RCC 7860 (cell line): ENCODE results near the gene MIEF1.
A peak's percentile ranks its signal among the peaks of the same experiment; 100 is the strongest.

Experiments
- DNase-seq: peaks from one replicate; pipeline ENCODE4 v3.0.0-alpha.2; 2015; ENCODE audit warnings: low spot score
- FAIRE-seq: peaks from 2 replicates; lab custom pipeline; 2012; peaks lifted over from hg19 to GRCh38; lab: Jason Lieb, UNC

The MIEF1 gene

GRCh38 chr22:39527481-39527961 is 25.4 kb downstream of the MIEF1 start:
- FAIRE-seq, result no peak
- DNase-seq, result no peak

DNA sequence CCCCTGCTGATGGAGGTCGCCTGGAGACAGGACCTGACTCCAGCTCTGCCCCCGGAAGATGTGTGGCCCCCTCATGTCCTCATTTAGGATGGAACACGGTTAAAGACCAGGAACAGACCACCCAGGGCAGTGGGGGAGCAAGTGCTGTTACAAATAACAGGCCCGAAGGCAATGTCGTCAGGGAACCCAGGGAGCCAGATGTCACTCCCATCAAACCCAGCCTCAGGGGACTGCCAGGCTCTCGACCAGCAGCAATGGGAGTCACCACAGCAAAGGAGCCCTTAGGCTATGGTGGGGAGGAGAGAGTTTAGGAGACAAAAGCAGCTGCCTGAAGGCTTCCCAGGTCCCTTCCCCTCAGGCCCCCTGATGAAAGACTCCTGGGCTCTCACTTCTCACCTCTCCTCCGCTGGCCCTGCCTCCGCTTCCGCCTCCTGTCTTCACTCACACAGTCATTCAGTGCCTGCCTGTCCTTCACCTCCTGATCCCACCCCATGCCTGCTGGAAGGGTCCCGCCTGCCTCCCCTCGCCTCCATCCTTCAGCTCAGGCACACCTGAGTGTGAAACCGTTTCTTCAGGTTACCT is 26.1 kb downstream of the MIEF1 start:
- FAIRE-seq, result no peak

DNA sequence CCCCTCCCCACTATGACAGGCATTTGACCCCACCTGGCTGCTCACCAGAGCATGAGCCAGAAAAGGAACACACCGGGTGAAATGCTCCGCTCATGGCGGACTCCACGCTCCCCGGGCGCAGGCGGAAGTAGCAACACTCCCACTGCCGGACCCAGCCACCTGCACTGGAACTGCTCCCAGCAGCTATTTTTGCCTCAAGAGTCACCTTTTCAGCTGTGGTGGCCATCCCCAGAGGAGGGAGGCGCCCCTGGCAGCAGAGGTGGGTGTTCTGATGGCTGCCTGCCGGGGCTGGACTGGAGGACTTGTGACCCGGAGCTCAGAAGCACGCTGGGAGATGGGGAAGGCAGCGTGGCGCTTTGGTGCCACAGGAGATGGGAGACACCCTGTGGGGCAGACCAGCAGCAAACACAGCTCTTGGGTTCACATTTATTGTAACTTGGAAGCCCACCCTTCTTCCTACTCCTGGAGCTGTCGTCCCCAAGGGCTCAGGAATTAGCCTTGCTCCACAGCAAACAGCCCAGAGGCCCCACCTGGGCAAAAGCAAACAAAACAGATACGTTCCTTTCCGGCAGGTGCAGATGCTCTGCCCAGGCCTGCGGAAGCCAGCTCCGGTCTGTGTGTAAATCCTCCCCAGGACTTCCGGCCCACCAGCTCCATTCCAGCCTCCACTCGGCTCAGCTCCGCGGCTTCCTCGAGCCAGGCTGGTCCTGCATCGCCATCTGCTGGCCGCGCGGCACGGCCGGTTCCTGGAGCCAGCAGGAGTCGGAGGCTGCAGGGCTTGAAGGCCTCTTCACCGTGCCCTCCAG is 26.8 kb downstream of the MIEF1 start:
- FAIRE-seq (no peak), DNase-seq (peak; percentile 80)

More for the DNA sequence above, 26.1 kb downstream of the MIEF1 start:
- no peak for DNase-seq

- FAIRE-seq (no peak), DNase-seq (no peak)
Measured at GRCh38 chr22:39529487-39529851, 27.4 kb downstream of the MIEF1 start.

GRCh38 chr22:39530116-39530515 is 28.0 kb downstream of the MIEF1 start:
- DNase-seq, result no peak
- FAIRE-seq, result no peak

DNA sequence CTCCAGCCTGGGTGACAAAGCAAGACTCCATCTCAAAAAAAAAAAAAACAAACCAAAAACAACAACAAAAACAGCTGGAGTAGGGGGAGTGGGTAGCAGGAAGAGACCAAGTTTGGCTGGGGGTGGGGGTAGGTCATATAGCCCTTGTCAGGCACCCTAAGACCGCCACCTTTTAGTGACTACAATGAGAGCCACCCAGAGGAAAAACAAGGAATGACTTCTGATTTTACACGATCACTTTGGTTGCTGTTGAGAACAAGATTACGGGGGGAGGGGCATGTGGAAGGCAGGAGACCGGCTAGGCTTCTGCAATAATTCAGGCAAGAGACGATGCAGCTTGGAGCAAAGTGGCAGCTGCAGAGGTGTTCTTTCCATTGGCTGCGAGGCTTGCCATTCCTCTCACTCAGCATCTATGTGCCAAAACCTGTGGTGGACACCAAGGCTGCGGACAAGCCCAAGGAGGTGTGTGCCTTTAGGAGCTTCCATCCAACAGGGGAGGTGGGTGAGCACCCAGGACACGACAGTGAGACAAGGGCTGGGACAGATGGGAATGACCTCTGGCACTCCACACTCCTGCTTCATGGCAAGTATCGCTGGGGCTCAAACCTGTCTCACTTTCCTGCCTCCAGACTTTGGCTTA is 28.7 kb downstream of the MIEF1 start:
- FAIRE-seq (no peak), DNase-seq (no peak)

GRCh38 chr22:39532215-39533073 is 30.4 kb downstream of the MIEF1 start, which contains the start of gene RPS19BP1:
RPS19BP1 (minus strand) TSS chr22:39532748; CDS start chr22:39532738, 10 bp downstream.
- DNase-seq (peak; percentile 99), FAIRE-seq (peak; percentile 90)

- FAIRE-seq (no peak), DNase-seq (no peak)
Measured at GRCh38 chr22:39534092-39534506, 32.0 kb downstream of the MIEF1 start.

DNA sequence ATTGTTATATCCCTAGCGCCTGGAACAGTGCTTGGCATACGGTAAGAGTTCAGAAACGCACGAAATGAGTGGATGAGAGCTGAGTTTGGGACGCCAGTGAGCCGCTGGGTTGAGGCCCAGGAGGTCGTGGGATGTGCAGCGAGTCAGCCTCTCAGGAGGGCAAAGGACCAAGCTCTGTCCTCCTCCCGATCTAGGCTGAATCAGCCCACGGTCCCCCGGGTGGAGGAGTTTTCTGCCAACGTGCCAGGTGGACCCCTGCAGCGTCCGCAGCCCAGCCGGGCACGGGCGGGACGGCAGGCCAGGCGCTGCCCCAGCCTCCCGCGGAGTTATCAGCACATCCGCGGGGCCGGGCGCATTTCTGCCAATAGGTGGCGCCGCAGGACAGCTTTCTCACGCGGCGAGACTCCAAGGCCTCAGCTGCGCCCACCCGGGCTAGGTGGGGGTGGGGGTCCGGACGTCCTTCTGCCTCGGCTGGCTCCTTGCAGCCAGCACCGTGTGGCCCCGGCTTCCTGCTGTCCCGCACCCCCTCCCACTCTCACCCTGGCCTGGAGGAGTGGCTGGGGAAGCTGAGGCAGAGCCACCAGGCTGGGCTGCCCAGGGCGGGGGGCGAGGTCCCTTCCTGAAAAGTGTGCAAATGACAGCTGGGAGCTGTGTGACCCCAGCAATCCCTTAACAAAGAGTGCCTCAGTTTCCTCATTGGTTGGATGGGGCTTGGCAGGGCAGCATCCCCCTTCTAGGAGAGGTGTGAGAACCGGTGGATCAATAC is 32.7 kb downstream of the MIEF1 start:
- DNase-seq, result peak; percentile 62
- no peak for FAIRE-seq

DNA sequence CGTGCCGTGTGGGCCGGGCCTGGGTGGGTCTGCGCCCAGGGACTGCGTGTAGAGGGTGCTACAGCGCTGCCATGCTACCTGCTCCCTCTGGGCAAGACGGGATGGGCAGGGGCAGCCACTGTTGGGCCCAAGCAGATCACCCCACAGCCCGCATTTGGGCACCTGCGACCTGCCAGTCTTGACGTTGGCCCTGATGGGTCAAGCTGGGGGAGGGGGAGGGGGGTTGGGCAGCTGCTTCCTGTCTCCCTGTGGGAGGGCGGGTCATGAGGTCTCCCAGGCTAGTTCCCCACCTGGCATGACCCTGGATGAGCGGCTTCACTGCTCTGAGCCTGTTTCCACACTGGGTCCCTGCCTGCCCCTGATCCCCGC is 33.3 kb downstream of the MIEF1 start:
- no peak for FAIRE-seq
- DNase-seq, result no peak

DNA sequence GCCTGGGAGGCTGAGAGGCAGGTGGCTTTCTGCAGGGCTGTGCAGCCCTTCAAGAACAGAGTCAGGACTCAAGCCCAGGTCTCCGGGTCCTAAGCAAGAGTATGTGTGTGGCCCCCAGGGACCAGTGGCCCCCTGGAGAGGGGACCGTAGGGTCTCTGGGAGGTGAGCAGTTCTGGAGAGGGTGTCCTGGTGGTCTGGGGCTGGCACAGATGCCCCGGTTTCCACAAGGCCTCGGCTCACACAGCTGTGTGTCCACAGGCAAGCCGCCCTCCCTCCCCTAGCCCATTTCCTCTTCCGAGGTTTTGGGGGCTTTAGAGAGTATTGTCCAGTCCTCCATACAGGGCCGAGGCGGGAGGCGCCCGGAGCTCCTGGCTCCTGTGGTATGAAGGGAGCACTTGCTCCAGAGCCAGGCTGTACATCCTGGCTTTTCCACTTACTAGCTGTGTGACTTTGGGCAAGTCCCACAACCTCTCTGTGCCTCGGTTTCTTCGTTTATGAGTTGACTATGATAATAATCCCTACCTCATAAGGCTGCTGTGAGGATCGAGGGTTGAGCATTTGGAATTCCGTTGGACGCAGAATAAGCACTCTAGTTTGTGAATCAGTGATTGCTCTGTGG is 33.9 kb downstream of the MIEF1 start:
- DNase-seq (no peak), FAIRE-seq (no peak)

DNA sequence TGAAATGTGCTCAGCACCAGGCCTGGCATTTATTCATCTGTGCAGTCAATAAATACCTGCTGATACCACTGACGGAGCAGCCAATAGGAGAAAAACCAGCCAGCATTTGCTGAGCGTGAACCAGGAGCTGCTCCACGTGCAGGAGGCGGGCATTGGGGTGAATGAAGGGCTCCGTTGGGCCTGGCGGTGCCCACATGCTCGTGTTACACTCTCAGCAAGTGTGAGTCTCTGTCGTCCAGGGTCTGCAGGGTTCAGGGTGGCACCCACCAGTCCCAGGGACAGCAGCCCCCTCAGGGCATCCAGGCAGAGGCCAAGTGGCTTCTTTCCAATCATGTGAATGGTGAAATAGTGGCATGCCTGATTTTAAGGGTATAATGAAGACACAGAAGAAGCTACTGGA is 34.6 kb downstream of the MIEF1 start:
- FAIRE-seq (no peak), DNase-seq (no peak)

DNA sequence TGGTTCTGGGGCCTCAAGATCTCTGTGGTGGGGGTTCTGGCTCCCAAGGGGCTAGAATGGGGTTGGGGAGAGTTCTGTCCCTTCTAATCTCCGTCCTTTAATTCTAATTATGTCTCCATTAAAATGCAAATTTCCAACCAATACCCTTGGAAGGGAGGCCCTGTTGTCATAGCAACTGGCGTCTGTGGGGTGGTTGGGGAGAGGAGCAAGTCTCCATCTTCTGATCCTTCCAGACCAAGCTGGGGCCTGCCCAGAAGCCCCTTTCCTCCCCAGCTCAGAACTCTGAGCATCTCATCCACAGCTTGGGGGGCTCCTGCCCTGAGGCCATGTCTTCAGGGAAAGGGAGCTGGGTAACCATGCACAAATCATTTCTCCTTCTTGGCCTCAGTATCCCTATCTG is 35.9 kb downstream of the MIEF1 start:
- FAIRE-seq (no peak), DNase-seq (no peak)

- DNase-seq (no peak), FAIRE-seq (no peak)
Measured at GRCh38 chr22:39543095-39543494, 41.0 kb downstream of the MIEF1 start.

GRCh38 chr22:39545386-39546365 is 43.6 kb downstream of the MIEF1 start:
- DNase-seq, result no peak
- no peak for FAIRE-seq

GRCh38 chr22:39546889-39547586 is 44.9 kb downstream of the MIEF1 start:
- FAIRE-seq (peak; percentile 27), DNase-seq (peak; percentile 36)

- DNase-seq (no peak), FAIRE-seq (no peak)
Measured at GRCh38 chr22:39547587-39547947, 45.5 kb downstream of the MIEF1 start.

GRCh38 chr22:39553429-39553828 is 51.3 kb downstream of the MIEF1 start:
- DNase-seq (no peak), FAIRE-seq (no peak)
